BJ (cell line): Measurements from ENCODE around the gene PLIN4. TPM values are rescaled to one million over a fixed set of nuclear protein-coding genes. Genes with fewer than 3 reads are reported as not detected.

ENCODE experiments used
- polyA plus RNA-seq: library from polyadenylated mRNA; depleted of rRNA; stranded (reverse); fragments of >200 nt; gene quantifications from 2 replicates; pipeline ENCODE4 v1.2.3, GENCODE V29; 2011; rRNA removed

PLIN4 gene
- polyA plus RNA-seq, 1 experiment: 0.01 TPM

Other genes starting within 250 kb of the PLIN4 start
- not detected in 2 replicates for gene SHD, start 239.2 kb downstream of the PLIN4 start, polyA plus RNA-seq
- gene TMIGD2, start 216.1 kb downstream of the PLIN4 start, polyA plus RNA-seq: not detected in 2 replicates
- 3.9 and 11.9 TPM in 2 replicates for gene FSD1, start 213.9 kb downstream of the PLIN4 start, polyA plus RNA-seq
- gene STAP2, start 179.7 kb downstream of the PLIN4 start, polyA plus RNA-seq: 5.6 and 7.8 TPM in 2 replicates
- gene MPND, start 174.9 kb downstream of the PLIN4 start, polyA plus RNA-seq: 4.9 and 5.3 TPM in 2 replicates
- gene SH3GL1, start 117.9 kb downstream of the PLIN4 start, polyA plus RNA-seq: 52.2 and 89.4 TPM in 2 replicates
- gene CHAF1A, start 115.8 kb downstream of the PLIN4 start, polyA plus RNA-seq: 6.3 and 11.4 TPM in 2 replicates
- 85.5 and 127 TPM in 2 replicates for gene UBXN6, start 60.7 kb downstream of the PLIN4 start, polyA plus RNA-seq
- gene HDGFL2, start 46.2 kb downstream of the PLIN4 start, polyA plus RNA-seq: 23.8 and 26.0 TPM in 2 replicates
- gene PLIN5, start 16.7 kb upstream of the PLIN4 start, polyA plus RNA-seq: not detected in 2 replicates
- gene LRG1, start 21.6 kb upstream of the PLIN4 start, polyA plus RNA-seq: 0.02 TPM in 1 of 2 replicates, not detected in the other
- 0.11 and 0.22 TPM in 2 replicates for gene SEMA6B, start 41.2 kb upstream of the PLIN4 start, polyA plus RNA-seq
- 3.7 and 4.8 TPM in 2 replicates for gene TNFAIP8L1, start 121.0 kb upstream of the PLIN4 start, polyA plus RNA-seq
- gene MYDGF, start 151.9 kb upstream of the PLIN4 start, polyA plus RNA-seq: 162 and 222 TPM in 2 replicates
- gene DPP9, start 205.4 kb upstream of the PLIN4 start, polyA plus RNA-seq: 4.5 and 12.3 TPM in 2 replicates